CD4-positive, alpha-beta memory T cell (primary cell): ENCODE results near the gene MYOT. TPM values are rescaled to one million over a fixed set of nuclear protein-coding genes. Genes with fewer than 3 reads are reported as not detected.
"Not testable (repeated sequence)": the region's sequence is repeated elsewhere in the genome, so short reads cannot be mapped to it uniquely, and the experiment has no call there.

ENCODE experiments used
- CTCF ChIA-PET: fragments of 350-600 bp; sonication (Branson Sonifier 250); formaldehyde crosslinking; loops from one replicate; lab custom pipeline; 2021; ENCODE audit warnings: inconsistent platforms; ENCODE audit not compliant: partially characterized antibody; lab: Charles Lee
- POLR2A ChIA-PET: fragments of 350-600 bp; sonication (Branson Sonifier 250); formaldehyde crosslinking; loops from one replicate; lab custom pipeline; 2021; ENCODE audit not compliant: partially characterized antibody; lab: Charles Lee
- DNase-seq, 5 donors: peaks; one replicate each; pipeline versions ENCODE4 v3.0.0 to v3.0.0-alpha.2; 2020 to 2022; ENCODE audit warnings: mixed read lengths in 1 of 5
- H3K27ac ChIP-seq: one replicate; pipeline ENCODE4 v1.7.0; 2013; ENCODE audit warnings: low read depth, low read length
- H3K27me3 ChIP-seq: 2 replicates; pipeline ENCODE4 v1.7.0; 2013; ENCODE audit warnings: mild to moderate bottlenecking, low read length, moderate library complexity; ENCODE audit not compliant: insufficient read depth
- H3K36me3 ChIP-seq: 2 replicates; pipeline ENCODE4 v1.7.0; 2013; ENCODE audit warnings: mild to moderate bottlenecking, low read length, moderate library complexity; ENCODE audit not compliant: insufficient read depth
- H3K4me1 ChIP-seq: 2 replicates; pipeline ENCODE4 v1.7.0; 2013; ENCODE audit warnings: mild to moderate bottlenecking, low read length, moderate library complexity; ENCODE audit not compliant: insufficient read depth
- H3K4me3 ChIP-seq, 2 donors: one replicate each; pipeline ENCODE4 v1.7.0; 2013; ENCODE audit warnings: low read length in 2 of 2, mild to moderate bottlenecking in 1 of 2
- H3K9me3 ChIP-seq, 2 donors: one replicate each; pipeline ENCODE4 v1.7.0; 2013; ENCODE audit warnings: low read length in 2 of 2, control low read depth in 1 of 2; ENCODE audit not compliant: control insufficient read depth in 1 of 2
- H3K27ac Mint-ChIP-seq, 7 donors: one replicate each; pipeline ENCODE4 v1.8.0; 2020 to 2021; ENCODE audit warnings: mixed read lengths in 7 of 7, mild to moderate bottlenecking in 6 of 7, inconsistent platforms in 3 of 7, moderate library complexity in 3 of 7
- H3K27me3 Mint-ChIP-seq, 2 donors: one replicate each; pipeline ENCODE4 v1.8.0; 2020 to 2021; ENCODE audit warnings: mixed read lengths in 2 of 2
- H3K36me3 Mint-ChIP-seq, 2 donors: one replicate each; pipeline ENCODE4 v1.8.0; 2020 to 2021; ENCODE audit warnings: mixed read lengths in 2 of 2, inconsistent platforms in 1 of 2, mild to moderate bottlenecking in 1 of 2
- H3K4me1 Mint-ChIP-seq, 4 donors: one replicate each; pipeline ENCODE4 v1.8.0; 2020 to 2021; ENCODE audit warnings: mixed read lengths in 4 of 4, mild to moderate bottlenecking in 1 of 4
- H3K4me3 Mint-ChIP-seq, 8 donors: one replicate each; pipeline ENCODE4 v1.8.0; 2020 to 2021; ENCODE audit warnings: mixed read lengths in 8 of 8, mild to moderate bottlenecking in 7 of 8, moderate library complexity in 6 of 8, inconsistent platforms in 3 of 8
- H3K9me3 Mint-ChIP-seq, 8 donors: one replicate each; pipeline ENCODE4 v1.8.0; 2020 to 2021; ENCODE audit warnings: mixed read lengths in 8 of 8, mild to moderate bottlenecking in 5 of 8, inconsistent platforms in 3 of 8, moderate library complexity in 1 of 8
- intact Hi-C: fragments of 100-400 bp; cut with micrococcal nuclease; formaldehyde crosslinking; loops from one replicate; pipeline ENCODE4 v1.15.1; 2023
- polyA plus RNA-seq, 2 donors: library from polyadenylated mRNA; unstranded; fragments of 300-500 nt; fragmentation: Illumina TruSeq; gene quantifications; one replicate each; pipeline ENCODE4 v1.2.3, GENCODE V29; 2021
- total RNA-seq, 2 experiments: library from RNA; stranded (reverse); gene quantifications; one replicate each; pipeline ENCODE4 v1.2.3, GENCODE V29; 2021

The MYOT gene
- total and polyA plus RNA-seq, 4 experiments from 2014 or later = 0.23 TPM; not detected in 3

DNA sequence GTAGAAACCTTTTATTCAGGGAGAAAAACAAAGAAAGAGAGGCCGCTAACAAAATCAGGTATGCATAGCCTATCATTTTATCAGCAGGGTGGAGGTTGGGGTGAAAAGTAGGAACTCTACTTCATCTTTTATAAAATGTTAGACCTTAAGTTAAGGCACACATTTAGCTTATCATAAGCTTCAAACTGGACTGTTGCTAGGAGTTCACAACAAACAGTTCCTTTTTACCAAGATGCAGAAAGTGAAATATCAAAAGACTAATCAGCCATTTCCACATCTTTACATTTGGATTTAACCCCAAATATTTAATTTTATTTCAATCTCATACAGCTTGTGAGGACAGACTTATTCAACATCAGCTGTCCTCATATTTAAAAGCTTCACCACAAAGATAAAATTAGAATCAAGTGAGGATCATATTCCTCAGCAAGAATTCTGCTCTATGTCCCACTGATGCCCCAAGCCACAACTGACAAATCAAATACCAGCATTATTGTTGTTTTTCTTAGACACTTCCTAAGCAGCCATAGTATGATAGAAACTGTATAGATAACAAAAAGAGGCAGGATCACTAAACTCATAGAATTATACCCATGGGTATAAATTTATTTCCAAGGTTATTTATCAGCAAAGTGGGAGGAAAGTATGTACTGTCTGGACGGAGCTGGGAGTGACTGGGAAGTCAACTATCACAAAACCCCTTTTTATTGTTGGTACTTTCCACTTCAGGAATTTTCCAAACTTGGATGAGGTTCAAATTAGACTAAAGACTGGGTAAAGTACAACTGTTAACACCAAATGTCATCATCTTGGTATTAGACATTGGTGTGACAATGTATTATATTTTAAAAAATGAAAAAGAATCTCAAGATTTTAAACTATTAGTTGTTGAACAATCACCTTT, 29.9 kb upstream of the MYOT start:
- no peaks in the 10 kb centered on the region for H3K9me3 ChIP-seq
- CTCF ChIA-PET = no interaction called here

DNA sequence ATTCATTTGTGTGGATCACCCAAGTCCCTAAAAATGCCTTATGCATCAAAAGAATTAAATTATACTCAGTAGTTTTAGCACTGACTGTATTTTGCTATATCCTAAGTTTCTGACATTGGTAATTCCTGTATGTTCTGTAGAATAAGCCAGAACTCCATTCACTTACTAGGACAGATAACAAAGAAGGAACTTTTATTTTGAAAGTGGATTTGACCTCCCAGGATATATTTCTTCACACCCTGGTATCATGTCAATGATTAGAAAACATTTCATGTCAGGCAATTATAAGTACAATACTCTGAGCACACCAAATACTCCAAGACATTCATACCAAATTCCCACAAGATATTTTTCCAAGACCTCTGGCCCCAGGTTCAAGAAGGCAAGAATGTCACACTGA, 28.7 kb upstream of the MYOT start:
- no peak overlapping the region for H3K27ac ChIP-seq
- Mint-ChIP-seq H3K9me3 (no peaks in the 10 kb centered on the region), H3K36me3 (no peaks in the 10 kb centered on the region), H3K27ac (no peak overlapping the region), H3K4me3 (no peak overlapping the region), H3K4me1 (no peaks in the 10 kb centered on the region), H3K27me3 (no peaks in the 10 kb centered on the region)
- intact Hi-C loops = no loop called here
- no peak overlapping the region for H3K4me3 ChIP-seq
- DNase-seq = no peak
- ChIA-PET POLR2A (no interaction called here), CTCF (no interaction called here)
- no peaks in the 10 kb centered on the region for H3K36me3 ChIP-seq
- H3K9me3 ChIP-seq = no peaks in the 10 kb centered on the region
- H3K4me1 ChIP-seq = no peaks in the 10 kb centered on the region
- no peaks in the 10 kb centered on the region for H3K27me3 ChIP-seq

More for the DNA sequence above, 29.9 kb upstream of the MYOT start:
- Histone ChIP-seq H3K4me3 (no peak overlapping the region), H3K36me3 (no peaks in the 10 kb centered on the region), H3K4me1 (no peaks in the 10 kb centered on the region), H3K27ac (no peak overlapping the region), H3K27me3 (no peaks in the 10 kb centered on the region)
- H3K36me3 Mint-ChIP-seq = no peaks in the 10 kb centered on the region
- no peak for DNase-seq
- no peak overlapping the region for H3K4me3 Mint-ChIP-seq
- no peaks in the 10 kb centered on the region for H3K27me3 Mint-ChIP-seq
- H3K9me3 Mint-ChIP-seq = no peaks in the 10 kb centered on the region
- no peaks in the 10 kb centered on the region for H3K4me1 Mint-ChIP-seq
- POLR2A ChIA-PET = no interaction called here
- H3K27ac Mint-ChIP-seq = no peak overlapping the region
- intact Hi-C loops = no loop called here

GRCh38 chr5:137842296-137842695, 25.4 kb upstream of the MYOT start:
- H3K9me3 Mint-ChIP-seq = no peaks in the 10 kb centered on the region
- H3K9me3 ChIP-seq = no peaks in the 10 kb centered on the region

DNA sequence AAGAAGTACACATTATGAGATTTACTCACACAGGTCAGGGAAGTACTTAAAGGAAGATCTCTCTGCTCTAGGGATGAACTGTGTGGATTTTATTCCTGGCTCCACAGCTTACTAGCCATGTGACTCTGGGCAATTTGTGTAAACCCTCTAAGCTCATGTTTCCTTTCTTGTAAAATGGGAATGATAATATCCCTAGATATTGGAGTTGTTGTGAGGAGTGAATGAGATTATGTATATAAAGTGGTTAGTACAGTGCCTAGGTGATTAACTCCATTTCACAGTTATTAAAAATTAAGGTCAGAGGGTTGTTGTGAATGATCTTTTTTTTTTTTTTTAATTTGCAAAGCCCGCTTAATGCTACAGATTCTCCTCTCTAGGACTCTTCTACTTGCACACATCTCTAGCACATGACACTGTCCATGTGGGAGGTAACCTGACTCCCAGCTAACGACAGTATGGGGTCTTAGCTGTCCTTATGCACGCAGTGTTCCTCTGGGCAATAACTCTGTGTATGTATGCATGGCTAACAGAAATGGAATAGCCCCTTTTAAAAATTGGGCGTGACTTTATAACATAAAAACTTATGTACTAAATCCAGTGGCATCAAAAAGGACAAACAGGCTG, 23.9 kb upstream of the MYOT start:
- Histone ChIP-seq H3K4me1 (no peaks in the 10 kb centered on the region), H3K9me3 (no peaks in the 10 kb centered on the region), H3K36me3 (no peaks in the 10 kb centered on the region), H3K27me3 (no peaks in the 10 kb centered on the region), H3K4me3 (no peak overlapping the region), H3K27ac (no peak overlapping the region)
- no peaks in the 10 kb centered on the region for H3K9me3 Mint-ChIP-seq
- H3K27ac Mint-ChIP-seq = no peak overlapping the region
- peaks cover 2 to 4% of the 10 kb centered on the region in 2 donors for H3K36me3 Mint-ChIP-seq
- no peak for DNase-seq
- no peaks in the 10 kb centered on the region for H3K4me1 Mint-ChIP-seq
- ChIA-PET POLR2A (no interaction called here), CTCF (no interaction called here)
- H3K27me3 Mint-ChIP-seq = peaks cover 1 to 3% of the 10 kb centered on the region in 2 donors
- no peak overlapping the region for H3K4me3 Mint-ChIP-seq
- intact Hi-C loops = no loop called here

More at GRCh38 chr5:137842296-137842695, 25.4 kb upstream of the MYOT start:
- Mint-ChIP-seq H3K27me3 (peaks cover 0 to 1% of the 10 kb centered on the region in 2 donors), H3K4me3 (no peak overlapping the region), H3K4me1 (no peaks in the 10 kb centered on the region), H3K36me3 (peaks cover 0 to 2% of the 10 kb centered on the region in 2 donors), H3K27ac (no peak overlapping the region)
- no peak for DNase-seq
- ChIA-PET CTCF (no interaction called here), POLR2A (no interaction called here)
- Histone ChIP-seq H3K4me3 (no peak overlapping the region), H3K4me1 (no peaks in the 10 kb centered on the region), H3K27me3 (no peaks in the 10 kb centered on the region), H3K36me3 (no peaks in the 10 kb centered on the region), H3K27ac (no peak overlapping the region)
- intact Hi-C loops = no loop called here

DNA sequence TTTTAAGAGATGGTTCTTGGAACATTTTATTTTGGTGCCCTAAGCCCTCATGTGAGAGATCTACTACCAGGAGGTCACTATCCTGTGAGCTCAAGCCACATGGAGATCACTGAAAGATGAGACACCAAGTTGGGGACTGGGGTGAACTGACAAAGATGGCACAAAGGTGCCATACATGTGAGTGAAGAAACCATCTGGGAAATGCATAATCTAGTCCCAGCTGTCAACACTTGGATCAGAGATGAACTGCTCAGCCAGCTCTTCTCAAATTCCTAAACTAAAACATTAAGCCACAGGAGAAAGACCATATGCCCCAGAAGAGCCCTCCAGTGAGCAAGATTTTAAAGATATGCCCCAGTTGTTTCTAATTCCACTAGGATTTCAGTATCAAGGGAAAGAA, 22.2 kb upstream of the MYOT start:
- no peak overlapping the region for H3K4me3 Mint-ChIP-seq
- intact Hi-C loops = no loop called here
- no peak overlapping the region for H3K27ac Mint-ChIP-seq
- H3K9me3 Mint-ChIP-seq = no peaks in the 10 kb centered on the region
- CTCF ChIA-PET = no interaction called here
- no peaks in the 10 kb centered on the region for H3K4me1 Mint-ChIP-seq
- H3K27me3 Mint-ChIP-seq = peaks cover 1 to 3% of the 10 kb centered on the region in 2 donors
- H3K36me3 ChIP-seq = no peaks in the 10 kb centered on the region
- H3K9me3 ChIP-seq = no peaks in the 10 kb centered on the region
- no peak for DNase-seq
- no peak overlapping the region for H3K4me3 ChIP-seq
- no peaks in the 10 kb centered on the region for H3K27me3 ChIP-seq
- peaks cover 2 to 4% of the 10 kb centered on the region in 2 donors for H3K36me3 Mint-ChIP-seq
- POLR2A ChIA-PET = no interaction called here
- H3K4me1 ChIP-seq = no peaks in the 10 kb centered on the region
- H3K27ac ChIP-seq = no peak overlapping the region

DNA sequence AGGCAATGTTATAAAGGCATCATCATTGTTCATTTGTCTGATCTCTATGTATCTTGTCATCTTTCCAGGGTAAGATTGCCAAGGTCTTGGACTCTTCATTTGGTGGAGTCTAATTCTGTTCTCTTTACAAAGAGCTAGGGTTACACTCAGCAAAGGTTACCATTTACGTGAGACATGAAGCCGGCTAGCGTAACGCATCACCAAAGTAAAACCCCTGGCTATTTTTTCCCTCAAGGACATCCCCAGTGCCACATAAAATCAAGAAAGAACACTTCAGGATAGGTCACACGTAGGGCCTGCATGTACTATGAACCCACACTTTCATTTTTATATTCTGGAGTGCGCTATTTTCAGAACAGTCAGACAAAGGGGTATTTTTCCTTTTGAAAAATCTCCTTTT, 20.0 kb upstream of the MYOT start:
- Mint-ChIP-seq H3K36me3 (peaks cover 2 to 7% of the 10 kb centered on the region in 2 donors), H3K27me3 (peaks cover 1 to 3% of the 10 kb centered on the region in 2 donors), H3K4me3 (no peak overlapping the region), H3K9me3 (peaks cover 0 to 3% (median 0%) of the 10 kb centered on the region in 8 donors), H3K4me1 (no peaks in the 10 kb centered on the region), H3K27ac (no peak overlapping the region)
- Histone ChIP-seq H3K4me1 (no peaks in the 10 kb centered on the region), H3K36me3 (no peaks in the 10 kb centered on the region), H3K4me3 (no peak overlapping the region), H3K27ac (no peak overlapping the region), H3K9me3 (no peaks in the 10 kb centered on the region), H3K27me3 (no peaks in the 10 kb centered on the region)
- intact Hi-C loops = no loop called here
- DNase-seq = no peak
- CTCF ChIA-PET = no interaction called here
- POLR2A ChIA-PET = no interaction called here

DNA sequence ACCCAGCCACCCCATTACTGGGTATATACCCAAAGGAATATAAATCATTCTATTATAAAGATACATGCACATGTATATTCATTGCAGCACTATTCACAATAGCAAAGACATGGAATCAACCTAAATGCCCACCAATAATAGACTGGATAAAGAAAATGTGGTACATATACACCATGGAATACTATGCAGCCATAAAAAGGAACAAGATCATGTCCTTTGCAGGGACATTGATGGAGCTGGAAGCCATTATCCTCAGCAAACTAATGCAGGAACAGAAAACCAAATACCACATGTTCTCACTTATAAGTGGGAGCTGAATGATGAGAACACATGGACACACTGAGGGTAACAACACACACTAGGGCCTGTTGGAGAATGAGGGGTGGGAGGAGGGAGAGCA, 14.5 kb upstream of the MYOT start:
- peaks cover 3 to 14% (median 7%) of the 10 kb centered on the region in 4 donors for H3K4me1 Mint-ChIP-seq
- POLR2A ChIA-PET, H3K4me3 Mint-ChIP-seq, H3K27me3 Mint-ChIP-seq, H3K9me3 Mint-ChIP-seq, intact Hi-C loops, H3K27ac ChIP-seq, H3K4me3 ChIP-seq, H3K36me3 ChIP-seq, CTCF ChIA-PET, H3K36me3 Mint-ChIP-seq, H3K27me3 ChIP-seq, H3K27ac Mint-ChIP-seq, DNase-seq, H3K9me3 ChIP-seq, H3K4me1 ChIP-seq: not testable (repeated sequence)
